Calu3 (cell line): ENCODE data around the gene NAV2. TPM values are rescaled to one million over a fixed set of nuclear protein-coding genes. Genes with fewer than 3 reads are reported as not detected.

Experiments
- BruUV-seq: library from RNA; stranded (reverse); fragments of 400-500 nt; replicated peaks from 2 replicates; lab custom pipeline; 2021; lab: Mats Ljungman, UMichigan
- CTCF ChIA-PET: fragments of 300-600 bp; sonication (Branson Sonifier 250); formaldehyde crosslinking; loops from one replicate; lab custom pipeline; 2022; ENCODE audit warnings: antibody characterized with exemption; lab: Charles Lee
- DNase-seq: peaks from one replicate; pipeline ENCODE4 v3.0.0; 2022
- H3K27ac Mint-ChIP-seq: one replicate; pipeline ENCODE4 v1.8.0; 2022; ENCODE audit warnings: mixed read lengths; ENCODE audit not compliant: unreplicated experiment
- H3K27me3 Mint-ChIP-seq: one replicate; pipeline ENCODE4 v1.8.0; 2022; ENCODE audit warnings: mixed read lengths; ENCODE audit not compliant: unreplicated experiment
- H3K36me3 Mint-ChIP-seq: one replicate; pipeline ENCODE4 v1.8.0; 2022; ENCODE audit warnings: mild to moderate bottlenecking, moderate library complexity, mixed read lengths; ENCODE audit not compliant: insufficient read depth, unreplicated experiment
- H3K4me1 Mint-ChIP-seq: one replicate; pipeline ENCODE4 v1.8.0; 2022; ENCODE audit warnings: mild to moderate bottlenecking, low read depth, mixed read lengths; ENCODE audit not compliant: unreplicated experiment
- H3K4me3 Mint-ChIP-seq: one replicate; pipeline ENCODE4 v1.8.0; 2022; ENCODE audit warnings: mild to moderate bottlenecking, low read depth, moderate library complexity, mixed read lengths; ENCODE audit not compliant: unreplicated experiment
- H3K9me3 Mint-ChIP-seq: one replicate; pipeline ENCODE4 v1.8.0; 2022; ENCODE audit warnings: low read depth, mixed read lengths; ENCODE audit not compliant: unreplicated experiment
- CTCF ChIP-seq: fragments of 200-600 bp; IDR thresholded peaks from one replicate; pipeline ENCODE4 v1.8.0; 2022; ENCODE audit warnings: antibody characterized with exemption; ENCODE audit not compliant: unreplicated experiment
- intact Hi-C: fragments of 100-400 bp; cut with micrococcal nuclease; formaldehyde crosslinking; loops from one replicate; pipeline ENCODE4 v1.10.0; 2022; ENCODE audit not compliant: unreplicated experiment
- total RNA-seq: library from RNA; stranded (reverse); gene quantifications from 2 replicates; pipeline ENCODE4 v1.2.3, GENCODE V29; 2022

Gene NAV2
- total RNA-seq, 1 experiment from 2014 or later: 21.4 TPM

- Mint-ChIP-seq H3K4me1 (no peaks in the 10 kb centered on the region), H3K27ac (no peak overlapping the region), H3K27me3 (no peaks in the 10 kb centered on the region), H3K9me3 (no peaks in the 10 kb centered on the region), H3K36me3 (no peaks in the 10 kb centered on the region), H3K4me3 (no peak overlapping the region)
- no peak for DNase-seq
- CTCF ChIA-PET: no interaction called here
- intact Hi-C loops: no loop called here
- TF ChIP-seq CTCF: no peak
- BruUV-seq: no TSS peak
Measured at GRCh38 chr11:19866037-19866436, 153.4 kb downstream of the NAV2 start.

GRCh38 chr11:19866521-19866920 is 153.9 kb downstream of the NAV2 start:
- Mint-ChIP-seq H3K27ac (no peak overlapping the region), H3K4me1 (no peaks in the 10 kb centered on the region), H3K9me3 (no peaks in the 10 kb centered on the region), H3K4me3 (no peak overlapping the region), H3K27me3 (no peaks in the 10 kb centered on the region), H3K36me3 (no peaks in the 10 kb centered on the region)
- no TSS peak for BruUV-seq
- CTCF ChIA-PET: no interaction called here
- TF ChIP-seq CTCF: no peak
- intact Hi-C loops: no loop called here
- DNase-seq: no peak

GRCh38 chr11:19867064-19867463 is 154.4 kb downstream of the NAV2 start:
- intact Hi-C loops: no loop called here
- CTCF ChIA-PET: no interaction called here
- no TSS peak for BruUV-seq
- no peak for TF ChIP-seq CTCF
- Mint-ChIP-seq H3K9me3 (no peaks in the 10 kb centered on the region), H3K4me3 (no peak overlapping the region), H3K4me1 (no peaks in the 10 kb centered on the region), H3K27me3 (no peaks in the 10 kb centered on the region), H3K27ac (no peak overlapping the region), H3K36me3 (no peaks in the 10 kb centered on the region)
- no peak for DNase-seq

- BruUV-seq: no TSS peak
- intact Hi-C loops: no loop called here
- Mint-ChIP-seq H3K9me3 (no peaks in the 10 kb centered on the region), H3K36me3 (no peaks in the 10 kb centered on the region), H3K4me1 (no peaks in the 10 kb centered on the region), H3K27ac (no peak overlapping the region), H3K4me3 (no peak overlapping the region), H3K27me3 (no peaks in the 10 kb centered on the region)
- no peak for DNase-seq
- CTCF ChIA-PET: no interaction called here
- no peak for TF ChIP-seq CTCF
Measured at GRCh38 chr11:19868281-19868821, 155.7 kb downstream of the NAV2 start.
